ENCODE data around the gene ABHD6.

DNA sequence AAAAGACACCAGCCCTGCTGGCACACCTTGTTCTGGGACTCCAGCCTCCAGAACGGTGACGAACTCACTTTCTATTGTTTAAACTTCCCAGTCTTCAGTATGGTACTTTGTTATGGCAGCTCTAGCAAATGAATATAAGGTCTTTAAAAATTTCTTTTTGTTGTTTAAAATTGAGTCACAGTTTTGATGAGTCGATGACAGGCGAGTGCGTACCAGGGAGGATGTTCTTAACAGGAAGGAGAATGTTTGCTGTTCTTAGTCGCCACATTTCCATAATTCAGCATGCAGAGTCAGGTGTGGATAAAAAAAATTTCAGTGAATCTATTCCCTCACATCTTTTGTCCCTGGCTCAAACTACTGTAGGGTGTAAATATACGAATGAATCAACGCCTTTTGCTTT, 39.2 kb upstream of the ABHD6 start:
- no peak for TF ChIP-seq EZH2 (IDR thresholded peaks at IDR 0.05; ENCODE audit: borderline replicate concordance, insufficient read depth, low read length, poor library complexity, severe bottlenecking)
- TF ChIP-seq SMC3 (conservative IDR thresholded peaks at IDR 0.05; ENCODE audit: poor library complexity): no peak
- TF ChIP-seq POLR2AphosphoS5 (IDR thresholded peaks at IDR 0.05): no peak
- TF ChIP-seq RAD21 (conservative IDR thresholded peaks at IDR 0.05): no peak

All from neural cell (in vitro differentiated cells).